Vagina (tissue), 2 donors: ENCODE measurements around the gene ETNK2.

ENCODE experiments used
- POLR2A ChIP-seq, 2 donors: fragments of 450-650 bp; IDR thresholded peaks; one replicate each; pipeline ENCODE4 v1.6.1; 2017; ENCODE audit warnings: antibody characterized with exemption in 2 of 2, mild to moderate bottlenecking in 2 of 2, moderate library complexity in 2 of 2
- TF ChIP-seq, protein P1 (sequence below), 3 experiments: fragments of 450-650 bp in 2 of 3; fragments of 200-600 bp in 1 of 3; sonication (generic) in 1 of 3; IDR thresholded peaks; one replicate each; pipeline ENCODE4 v1.5.1; 2017 to 2019; ENCODE audit warnings: antibody characterized with exemption in 3 of 3, mild to moderate bottlenecking in 2 of 3, moderate library complexity in 2 of 3

DNA sequence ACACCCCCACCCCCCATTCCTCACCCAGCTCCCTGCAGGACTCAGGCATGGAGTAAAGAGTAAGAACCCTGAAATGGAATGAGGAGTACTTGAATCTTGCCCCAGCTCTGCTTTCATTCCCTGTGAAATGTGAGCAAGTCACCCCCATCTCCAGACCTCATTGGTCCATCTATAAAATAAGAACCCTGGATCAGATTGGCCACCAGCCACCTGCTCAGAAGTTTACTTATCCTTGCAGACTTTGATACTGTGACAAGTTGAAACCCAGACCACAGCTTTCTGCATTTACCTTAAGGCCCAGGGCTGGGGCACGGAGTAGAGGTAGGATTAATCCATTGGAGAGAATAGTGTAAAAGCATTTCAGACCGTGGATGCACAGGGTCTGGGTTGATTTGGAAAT is 42.2 kb upstream of the ETNK2 start:
- TF ChIP-seq, protein P1, sequence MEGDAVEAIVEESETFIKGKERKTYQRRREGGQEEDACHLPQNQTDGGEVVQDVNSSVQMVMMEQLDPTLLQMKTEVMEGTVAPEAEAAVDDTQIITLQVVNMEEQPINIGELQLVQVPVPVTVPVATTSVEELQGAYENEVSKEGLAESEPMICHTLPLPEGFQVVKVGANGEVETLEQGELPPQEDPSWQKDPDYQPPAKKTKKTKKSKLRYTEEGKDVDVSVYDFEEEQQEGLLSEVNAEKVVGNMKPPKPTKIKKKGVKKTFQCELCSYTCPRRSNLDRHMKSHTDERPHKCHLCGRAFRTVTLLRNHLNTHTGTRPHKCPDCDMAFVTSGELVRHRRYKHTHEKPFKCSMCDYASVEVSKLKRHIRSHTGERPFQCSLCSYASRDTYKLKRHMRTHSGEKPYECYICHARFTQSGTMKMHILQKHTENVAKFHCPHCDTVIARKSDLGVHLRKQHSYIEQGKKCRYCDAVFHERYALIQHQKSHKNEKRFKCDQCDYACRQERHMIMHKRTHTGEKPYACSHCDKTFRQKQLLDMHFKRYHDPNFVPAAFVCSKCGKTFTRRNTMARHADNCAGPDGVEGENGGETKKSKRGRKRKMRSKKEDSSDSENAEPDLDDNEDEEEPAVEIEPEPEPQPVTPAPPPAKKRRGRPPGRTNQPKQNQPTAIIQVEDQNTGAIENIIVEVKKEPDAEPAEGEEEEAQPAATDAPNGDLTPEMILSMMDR (IDR thresholded peaks at IDR 0.05), result no peak
- no peak for TF ChIP-seq POLR2A (IDR thresholded peaks at IDR 0.05)
